HG02970 (cell line): ENCODE results near the gene HOXA9.

Experiments
- ATAC-seq: cut with Tn5 transposase; IDR thresholded peaks from one replicate; pipeline ENCODE4 v1.9.1; 2021; ENCODE audit warnings: mild to moderate bottlenecking, moderate library complexity, moderate number of reproducible peaks; ENCODE audit not compliant: unreplicated experiment, low FRiP score

HOXA9 gene

GRCh38 chr7:27116962-27117886, 48.1 kb downstream of the HOXA9 start:
- ATAC-seq, result no peak

- no peak for ATAC-seq
Measured at GRCh38 chr7:27116031-27116961, 49.0 kb downstream of the HOXA9 start.

- ATAC-seq, result no peak
Measured at GRCh38 chr7:27115221-27116026, 49.9 kb downstream of the HOXA9 start.

- ATAC-seq, result no peak
Measured at GRCh38 chr7:27114881-27115220, 50.5 kb downstream of the HOXA9 start.

GRCh38 chr7:27113991-27114769, 51.2 kb downstream of the HOXA9 start:
- ATAC-seq, result no peak

GRCh38 chr7:27112955-27113949, 52.1 kb downstream of the HOXA9 start:
- ATAC-seq, result no peak
